GM18519 (cell line): ENCODE measurements around the gene UGGT1.

Experiments
- ATAC-seq: cut with Tn5 transposase; IDR thresholded peaks from one replicate; pipeline ENCODE4 v1.9.1; 2021; ENCODE audit warnings: mild to moderate bottlenecking, moderate library complexity; ENCODE audit not compliant: unreplicated experiment, low FRiP score

Gene UGGT1

DNA sequence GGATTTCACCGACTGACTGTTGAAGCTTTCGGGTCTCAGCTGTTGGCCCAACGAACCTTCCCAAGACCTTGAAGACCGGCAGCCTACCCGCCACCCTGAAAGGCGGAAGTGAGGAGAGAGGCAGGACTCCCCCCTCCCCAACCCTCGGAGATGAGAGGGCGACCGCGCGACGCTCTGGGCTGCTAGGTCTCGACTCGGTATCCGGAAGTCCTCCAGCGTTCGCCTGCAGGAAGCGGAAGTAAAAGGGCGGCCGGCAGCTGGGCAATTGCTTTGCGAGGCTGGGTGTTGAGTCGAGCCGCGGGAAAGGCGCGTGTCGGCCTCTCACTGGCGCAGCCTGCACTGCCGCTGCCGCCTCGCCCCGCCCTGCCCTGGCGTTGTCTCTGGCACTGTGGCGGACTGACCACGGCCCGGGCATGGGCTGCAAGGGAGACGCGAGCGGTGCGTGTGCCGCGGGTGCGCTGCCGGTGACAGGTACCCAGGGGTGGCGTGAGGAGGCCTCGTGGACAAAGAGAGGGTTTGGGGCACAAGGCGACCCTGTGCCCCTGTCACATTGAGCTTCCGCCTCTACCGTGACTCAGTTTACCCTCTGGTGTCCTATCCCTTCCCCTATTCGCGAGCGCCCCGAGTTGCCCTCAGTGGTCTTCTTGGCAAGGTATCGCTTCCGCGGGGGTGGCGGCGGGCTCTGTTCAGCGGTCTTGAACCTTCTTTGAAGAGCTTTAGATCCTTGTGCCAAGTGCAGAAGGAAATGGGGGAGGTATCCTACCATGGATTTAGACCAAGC lies at the start of gene UGGT1:
Gene UGGT1 (plus strand): TSS at position 256 of the 781 bp plus-strand sequence. CDS start 158 bp downstream, at position 414.
- peak; percentile 89 for ATAC-seq

DNA sequence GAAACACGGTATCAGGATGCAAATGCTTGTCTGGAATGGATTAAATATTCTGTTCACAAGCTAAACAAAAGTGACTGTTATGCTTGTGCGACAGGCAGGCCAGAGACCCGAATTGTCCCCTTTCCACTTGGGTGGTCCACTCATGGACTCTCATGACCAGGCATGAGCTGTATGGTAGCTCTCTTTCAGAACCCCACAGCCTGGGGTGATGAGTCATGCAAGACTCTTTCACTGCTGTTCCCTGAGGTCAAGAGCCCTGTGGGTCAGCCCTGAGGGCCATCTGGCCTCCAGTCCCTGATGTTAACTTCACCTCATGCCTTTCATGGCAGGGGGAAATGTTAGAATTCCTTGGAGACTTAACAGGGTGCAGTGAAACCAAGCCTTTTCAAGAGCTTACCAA lies 49.4 kb upstream of the UGGT1 start:
- ATAC-seq = no peak

- ATAC-seq = no peak
These were observed 48.0 kb upstream of the UGGT1 start for GRCh38 chr2:128043041-128043440.

DNA sequence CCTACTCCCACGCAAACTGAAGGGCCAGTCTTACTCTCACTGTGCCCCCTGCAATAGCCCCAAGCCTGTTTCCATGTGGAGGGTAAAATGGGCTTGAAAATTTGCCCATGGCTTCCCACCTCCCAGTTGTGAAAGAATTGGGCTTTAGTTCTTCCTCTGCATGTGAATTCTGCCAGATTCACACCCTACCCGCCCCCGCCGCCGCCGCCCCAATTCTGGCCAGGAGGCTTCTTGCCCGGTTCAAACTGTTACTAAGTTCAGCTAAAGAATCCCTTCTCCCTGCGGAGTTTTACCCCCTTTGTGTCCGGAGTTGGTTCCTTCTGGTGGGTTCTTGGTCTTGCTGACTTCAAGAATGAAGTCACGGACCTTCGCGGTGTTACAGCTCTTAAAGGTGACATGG lies 37.7 kb upstream of the UGGT1 start:
- no peak for ATAC-seq

- ATAC-seq = no peak
These were observed 36.7 kb upstream of the UGGT1 start for GRCh38 chr2:128054104-128054885.

DNA sequence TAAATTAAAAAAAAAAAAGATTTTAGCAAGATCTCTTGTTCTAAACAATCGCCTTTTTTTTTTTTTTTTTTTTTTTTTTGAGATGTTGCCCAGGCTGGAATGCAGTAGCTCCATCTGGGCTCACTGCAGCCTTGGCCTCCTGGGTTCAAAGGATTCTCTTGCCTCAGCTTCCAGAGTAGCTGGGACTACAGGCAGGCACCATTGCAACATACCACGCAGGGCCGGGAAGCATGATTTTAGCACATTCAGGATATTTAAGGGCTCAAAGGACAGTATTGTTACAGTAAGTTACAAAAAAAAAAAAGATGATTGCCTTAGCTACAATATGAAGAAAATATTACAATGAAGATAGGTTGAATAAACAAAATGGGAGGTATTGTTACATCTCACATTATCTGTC lies 33.7 kb upstream of the UGGT1 start:
- ATAC-seq = no peak

DNA sequence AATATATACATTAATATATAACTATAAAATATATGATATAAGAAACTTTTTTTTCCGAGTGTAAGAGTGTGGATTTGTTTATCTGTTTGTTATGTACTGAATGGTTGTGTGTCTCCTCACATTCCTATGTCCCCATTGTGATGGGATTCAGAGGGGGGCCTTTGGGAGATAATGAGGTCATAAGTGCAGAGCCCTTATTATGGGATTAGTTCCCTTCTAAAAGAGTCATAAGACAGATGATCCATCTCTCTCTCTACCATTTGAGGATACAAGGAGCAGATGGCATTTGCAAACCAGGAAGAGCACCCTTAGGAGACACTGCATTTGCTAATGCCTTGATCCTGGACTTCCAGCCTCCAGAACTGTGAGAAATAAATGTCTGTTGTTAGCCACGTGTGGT lies 32.9 kb upstream of the UGGT1 start:
- ATAC-seq = no peak

DNA sequence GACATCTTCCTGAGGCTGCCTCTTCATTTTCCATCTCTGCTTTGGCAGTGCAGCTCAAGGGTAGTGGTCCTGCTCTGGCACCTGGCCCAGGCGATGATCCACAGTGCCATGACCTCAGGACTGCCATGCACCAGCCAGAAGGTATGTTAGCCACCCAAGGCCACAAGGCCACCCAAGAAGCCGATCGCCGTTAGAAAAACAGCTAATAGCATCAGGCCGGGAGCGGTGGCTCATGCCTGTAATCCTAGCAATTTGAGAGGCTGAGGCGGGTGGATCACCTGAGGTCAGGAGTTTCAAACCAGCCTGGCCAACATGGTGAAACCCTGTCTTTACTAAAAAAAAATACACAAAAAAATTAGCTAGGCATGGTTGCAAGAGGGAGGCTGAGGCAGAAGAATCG lies 28.4 kb upstream of the UGGT1 start:
- ATAC-seq = no peak

- ATAC-seq = no peak
These were observed 26.6 kb upstream of the UGGT1 start for GRCh38 chr2:128064353-128064752.

- no peak for ATAC-seq
These were observed 21.2 kb upstream of the UGGT1 start for GRCh38 chr2:128069769-128070168.

GRCh38 chr2:128073278-128073677 lies 17.7 kb upstream of the UGGT1 start:
- ATAC-seq = no peak

- no peak for ATAC-seq
These were observed 14.4 kb upstream of the UGGT1 start for GRCh38 chr2:128076461-128077106.

DNA sequence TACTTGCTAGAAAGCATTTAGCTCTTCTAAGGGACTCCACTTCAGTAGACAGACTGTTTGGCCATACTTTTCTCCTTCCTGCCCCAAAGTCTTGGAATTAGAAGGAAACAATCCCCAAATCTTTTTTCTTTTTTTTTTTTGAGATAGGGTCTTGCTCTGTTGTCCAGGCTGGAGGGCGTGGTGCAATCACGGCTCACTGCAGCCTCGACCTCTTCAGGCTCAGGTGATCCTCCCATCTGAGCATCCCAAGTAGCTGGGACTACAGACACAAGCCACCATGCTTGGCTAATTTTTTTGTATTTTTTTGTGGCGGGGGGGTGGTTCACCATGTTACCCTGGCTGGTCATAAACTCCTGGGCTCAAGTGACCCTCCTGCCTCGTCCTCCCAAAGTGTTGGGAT lies 6.2 kb upstream of the UGGT1 start:
- ATAC-seq = no peak

GRCh38 chr2:128086244-128086643 lies 4.8 kb upstream of the UGGT1 start:
- ATAC-seq = no peak

DNA sequence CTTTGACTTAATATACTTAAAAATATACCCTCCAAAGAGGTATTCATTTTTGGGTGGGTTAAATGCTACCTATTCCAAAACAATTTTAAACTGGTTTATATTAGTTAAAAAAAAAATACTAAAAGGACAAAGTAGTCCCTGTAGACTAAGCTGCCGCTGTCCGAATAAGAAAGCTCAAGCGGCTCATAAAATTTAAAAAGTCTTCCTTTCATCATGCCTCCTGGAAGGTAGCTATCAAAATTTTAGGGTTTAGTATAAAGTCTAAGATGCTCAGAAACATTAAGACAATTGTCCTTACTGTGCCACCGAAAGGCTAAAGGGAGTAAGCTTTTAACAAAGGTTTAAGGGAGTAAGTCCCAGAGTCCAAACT lies 440 bp upstream of the UGGT1 start:
- no peak for ATAC-seq

- ATAC-seq = no peak
These were observed 703 bp downstream of the UGGT1 start for GRCh38 chr2:128091726-128092080.

GRCh38 chr2:128092656-128093055 lies 1.7 kb downstream of the UGGT1 start:
- ATAC-seq = no peak

GRCh38 chr2:128093762-128094161 lies 2.8 kb downstream of the UGGT1 start:
- no peak for ATAC-seq

DNA sequence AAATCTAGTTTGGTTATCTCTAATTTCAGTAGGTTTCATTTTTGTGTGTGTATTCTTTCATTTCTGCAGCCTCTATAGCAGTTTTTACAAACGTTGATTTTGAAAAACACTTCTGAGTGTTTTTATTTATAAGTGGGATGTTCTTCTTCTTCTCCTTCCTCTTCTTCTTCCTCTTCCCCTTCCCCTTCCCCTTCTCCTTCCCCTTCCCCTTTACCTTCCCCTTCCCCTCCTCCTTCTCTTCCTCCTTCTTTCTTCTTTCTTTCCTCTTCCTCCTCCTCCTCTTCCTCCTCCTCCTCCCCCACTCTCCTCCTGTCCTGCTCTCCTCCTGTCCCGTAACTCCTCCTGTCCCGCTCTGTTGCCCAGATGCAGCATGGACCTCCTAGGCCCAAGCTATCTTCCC lies 4.2 kb downstream of the UGGT1 start:
- no peak for ATAC-seq

DNA sequence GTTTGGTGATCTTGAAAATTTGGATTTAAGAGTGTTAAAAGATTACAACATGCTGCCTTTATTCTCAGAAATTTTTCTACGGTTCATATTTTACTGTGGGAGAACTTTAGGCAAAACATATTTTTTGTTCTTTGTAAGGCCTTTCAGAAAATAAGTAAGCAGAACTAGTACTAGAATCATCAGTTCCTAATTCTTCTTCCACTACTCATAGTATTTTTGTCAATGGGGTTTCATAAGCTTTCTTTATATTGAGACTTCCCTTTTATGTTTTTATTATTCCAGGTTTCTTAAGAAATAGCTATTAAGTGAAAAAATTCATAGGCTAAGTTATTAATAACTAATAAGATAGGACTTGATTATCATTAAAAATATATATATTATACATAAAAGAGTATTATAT lies 12.4 kb downstream of the UGGT1 start:
- no peak for ATAC-seq

DNA sequence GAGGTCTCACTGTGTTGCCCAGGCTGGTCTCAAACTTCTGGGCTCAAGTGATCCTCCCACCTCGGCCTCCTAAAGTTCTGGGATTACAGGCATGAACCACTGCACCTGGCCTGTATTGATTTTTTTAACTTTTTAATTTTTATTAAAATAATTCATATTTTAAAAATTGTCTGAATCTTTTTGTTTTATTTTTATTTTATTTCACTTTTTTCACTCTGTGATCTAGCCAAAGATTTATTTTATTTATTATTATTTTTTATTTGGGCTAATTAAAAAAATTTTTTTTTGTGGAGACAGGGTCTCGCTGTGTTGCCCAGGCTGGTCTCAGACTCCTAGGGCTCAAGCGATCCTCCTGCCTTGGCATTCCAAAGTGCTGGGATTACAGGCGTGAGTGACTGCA lies 14.1 kb downstream of the UGGT1 start:
- no peak for ATAC-seq

DNA sequence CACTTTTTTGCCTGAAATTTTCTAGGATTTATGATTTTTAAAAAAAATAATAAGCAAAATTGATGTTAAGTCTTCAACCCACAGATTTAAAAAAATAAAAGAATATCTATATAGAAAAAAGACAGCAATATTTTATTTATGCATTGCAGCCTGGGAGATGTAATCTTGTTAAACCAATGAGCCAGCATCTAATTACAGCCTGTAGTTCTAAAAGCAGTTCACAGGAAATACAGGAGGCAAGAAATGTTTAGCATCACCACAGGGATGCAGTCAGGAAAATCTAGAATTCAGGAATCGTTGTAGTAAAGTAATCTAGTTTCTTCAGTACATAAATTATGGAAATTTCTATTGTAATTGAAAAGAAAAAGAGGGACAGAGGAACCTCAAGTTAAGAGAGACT lies 17.2 kb downstream of the UGGT1 start:
- ATAC-seq = no peak
